Endothelial cell of umbilical vein (primary cell): ENCODE data around the gene TRMO. TPM values are rescaled to one million over a fixed set of nuclear protein-coding genes. Genes with fewer than 3 reads are reported as not detected.

Experiments
- BruUV-seq: library from RNA; stranded (reverse); fragments of 400-500 nt; replicated peaks from 2 replicates; lab custom pipeline; 2021; lab: Mats Ljungman, UMichigan
- CTCF ChIA-PET: fragments of 300-600, 350-600 bp; sonication (Branson Sonifier 250); formaldehyde crosslinking; loops from one replicate; lab custom pipeline; 2021; ENCODE audit warnings: antibody characterized with exemption, inconsistent platforms; lab: Charles Lee
- POLR2A ChIA-PET: fragments of 300-600, 350-600 bp; sonication (Branson Sonifier 250); formaldehyde crosslinking; loops from one replicate; lab custom pipeline; 2021; ENCODE audit warnings: antibody characterized with exemption, inconsistent platforms; lab: Charles Lee
- DNase-seq: peaks from one replicate; pipeline ENCODE4 v3.0.0-alpha.2; 2011; ENCODE audit warnings: low read depth, low spot score
- FAIRE-seq: peaks from 2 replicates; lab custom pipeline; 2011; peaks lifted over from hg19 to GRCh38; lab: Jason Lieb, UNC
- H2AFZ ChIP-seq: 2 replicates; pipeline ENCODE4 v1.6.0; 2012; ENCODE audit warnings: low read depth, low read length, control low read depth, inconsistent platforms
- H3K27ac ChIP-seq: 2 replicates; pipeline ENCODE4 v1.5.1; 2011; ENCODE audit warnings: low read depth, mild to moderate bottlenecking, control low read depth, low read length, moderate library complexity; ENCODE audit not compliant: insufficient read depth
- H3K27me3 ChIP-seq, 2 experiments: 2 replicates each; pipeline versions ENCODE4 v1.6.0 to v1.6.1; 2011; ENCODE audit warnings: low read length in 2 of 2, mixed read lengths in 1 of 2; ENCODE audit not compliant: control insufficient read depth in 2 of 2, insufficient read depth in 2 of 2
- H3K36me3 ChIP-seq, 2 experiments: 2 replicates in 1 of 2; 3 replicates in 1 of 2; pipeline ENCODE4 v1.5.1; 2011; ENCODE audit warnings: low read length in 2 of 2, mild to moderate bottlenecking in 1 of 2, moderate library complexity in 1 of 2; ENCODE audit not compliant: control insufficient read depth in 2 of 2, insufficient read depth in 2 of 2; ENCODE audit errors: extremely low read depth in 1 of 2
- H3K4me1 ChIP-seq: 3 replicates; pipeline ENCODE4 v1.5.1; 2011; ENCODE audit warnings: mild to moderate bottlenecking, low read length; ENCODE audit not compliant: control insufficient read depth, insufficient read depth; ENCODE audit errors: extremely low read depth
- H3K4me2 ChIP-seq: 2 replicates; pipeline ENCODE4 v1.6.1; 2011; ENCODE audit warnings: low read length, control low read depth, mixed read lengths; ENCODE audit not compliant: insufficient read depth
- H3K4me3 ChIP-seq, 3 experiments: fragments of 200-600 bp in 1 of 3; sonication (generic), shearing (Covaris generic) in 1 of 3; replicated peaks in 1 of 3; 2 replicates each; pipeline ENCODE4 v1.5.1; 2011 to 2016; ENCODE audit warnings: control low read depth in 3 of 3, low read length in 3 of 3, mild to moderate bottlenecking in 2 of 3, inconsistent platforms in 1 of 3, low read depth in 1 of 3, moderate library complexity in 1 of 3; ENCODE audit not compliant: insufficient read depth in 1 of 3
- H3K79me2 ChIP-seq: 2 replicates; pipeline ENCODE4 v1.6.0; 2012; ENCODE audit warnings: low read length, inconsistent platforms; ENCODE audit not compliant: control insufficient read depth, insufficient read depth
- H3K9ac ChIP-seq: replicated peaks from 2 replicates; pipeline ENCODE3; 2011; ENCODE audit warnings: low read length, control low read depth; ENCODE audit not compliant: insufficient read depth; ENCODE audit errors: extremely low read depth
- H3K9me1 ChIP-seq: replicated peaks from 3 replicates; pipeline ENCODE4 v1.6.0; 2011; ENCODE audit warnings: mild to moderate bottlenecking, low read length; ENCODE audit not compliant: control insufficient read depth, insufficient read depth; ENCODE audit errors: extremely low read depth
- H3K9me3 ChIP-seq: replicated peaks from 2 replicates; pipeline ENCODE4 v1.5.1; 2012; ENCODE audit warnings: low read length, inconsistent platforms; ENCODE audit not compliant: control insufficient read depth, insufficient read depth
- H4K20me1 ChIP-seq: replicated peaks from 2 replicates; pipeline ENCODE3; 2011; ENCODE audit warnings: mild to moderate bottlenecking, low read length; ENCODE audit not compliant: control insufficient read depth, insufficient read depth; ENCODE audit errors: extremely low read depth
- EZH2 ChIP-seq: IDR thresholded peaks from 2 replicates; pipeline ENCODE4 v1.6.1; 2012; ENCODE audit warnings: borderline replicate concordance, low read depth, mild to moderate bottlenecking, moderate library complexity, low read length, inconsistent platforms; ENCODE audit not compliant: severe bottlenecking
- FOS ChIP-seq: IDR thresholded peaks from 2 replicates; pipeline ENCODE4 v1.6.1; 2011; ENCODE audit warnings: mild to moderate bottlenecking, low read length, moderate library complexity, borderline replicate concordance; ENCODE audit not compliant: insufficient read depth
- GATA2 ChIP-seq: IDR thresholded peaks from 2 replicates; pipeline ENCODE4 v1.7.0; 2011; ENCODE audit warnings: low read depth, mild to moderate bottlenecking, moderate library complexity, mixed read lengths, low read length; ENCODE audit not compliant: insufficient read length, insufficient read depth
- JUN ChIP-seq: IDR thresholded peaks from 2 replicates; pipeline ENCODE4 v1.6.1; 2011; ENCODE audit warnings: borderline replicate concordance, low read depth; ENCODE audit not compliant: insufficient read length, insufficient read depth
- MYC ChIP-seq: IDR thresholded peaks from one replicate; pipeline ENCODE4 v1.6.1; 2011; ENCODE audit warnings: mild to moderate bottlenecking, low read depth, low read length
- POLR2A ChIP-seq: IDR thresholded peaks from 2 replicates; pipeline ENCODE4 v1.6.1; 2012; ENCODE audit warnings: low read depth, mild to moderate bottlenecking, control low read depth, low read length
- POLR2AphosphoS5 ChIP-seq: IDR thresholded peaks from 2 replicates; pipeline ENCODE4 v1.6.1; 2012; ENCODE audit warnings: low read depth, mild to moderate bottlenecking, control low read depth, low read length, moderate library complexity; ENCODE audit not compliant: insufficient read depth
- dilution Hi-C: fragments of 300-500 bp; cut with MboI; formaldehyde crosslinking; loops from one replicate; pipeline ENCODE4 v1.15.0; 2019; ENCODE audit warnings: low sequenced_read_pairs; ENCODE audit not compliant: extremely low pct_ligation_motif_present
- intact Hi-C: fragments of 100-400 bp; cut with micrococcal nuclease; formaldehyde crosslinking; loops from one replicate; pipeline ENCODE4 v1.10.0; 2022
- polyA plus RNA-seq, 4 experiments: library from polyadenylated mRNA; depleted of rRNA in 3 of 4; stranded (reverse) in 3 of 4; unstranded in 1 of 4; fragments of >200 nt; gene quantifications; 2 replicates each; pipeline versions ENCODE4 v1.2.1 to v1.2.3, GENCODE V29; 2011 to 2012; ENCODE audit warnings: missing spikeins in 1 of 4
- total RNA-seq: library from RNA; stranded (reverse); gene quantifications from 2 replicates; pipeline ENCODE4 v1.2.3, GENCODE V29; 2021
- TF ChIP-seq, protein P1 (sequence below): IDR thresholded peaks from 2 replicates; pipeline ENCODE4 v1.6.1; 2011; ENCODE audit not compliant: insufficient read depth, insufficient read length
- TF ChIP-seq, protein P2 (sequence below), 2 donors: IDR thresholded peaks; 1 replicate in 1 of 2; 2 replicates in 1 of 2; pipeline ENCODE4 v1.5.1; 2011; ENCODE audit warnings: low read length in 2 of 2, mild to moderate bottlenecking in 2 of 2, moderate library complexity in 2 of 2, control low read depth in 1 of 2, inconsistent platforms in 1 of 2, low read depth in 1 of 2; ENCODE audit not compliant: insufficient read depth in 1 of 2; ENCODE audit errors: extremely low read depth in 1 of 2

Gene TRMO
- total and polyA plus RNA-seq, 2 donors (not counting 3 experiments of a cell fraction or from before 2014, with no cell fraction given): 10.1 to 11.9 TPM

DNA sequence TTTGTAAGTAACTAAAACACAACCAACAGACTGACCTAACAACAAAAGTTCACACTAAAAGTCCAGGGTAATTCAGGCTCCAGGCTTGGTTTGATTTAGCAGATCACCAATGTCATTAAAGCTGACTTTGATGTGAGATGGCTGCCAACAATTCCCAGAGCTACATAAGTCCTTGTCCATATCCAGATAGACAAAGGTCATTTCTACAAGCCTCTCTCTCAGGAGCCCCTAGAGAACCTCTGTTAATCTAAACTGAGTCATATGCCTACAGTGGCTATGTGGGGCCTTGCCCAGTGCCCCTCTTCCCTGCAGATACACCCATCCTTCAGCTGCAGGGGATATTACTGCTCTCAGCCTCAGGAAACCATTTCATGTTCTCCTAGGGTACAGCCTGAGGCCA is 42.6 kb upstream of the TRMO start:
- no peak overlapping the region for H3K4me2 ChIP-seq
- POLR2A ChIA-PET: no interaction called here
- no peaks in the 10 kb centered on the region for H3K36me3 ChIP-seq
- CTCF ChIA-PET: interaction anchor here (1.0 kb wide), 1 partner anchor 10 kb away, joined by 3 read pairs; no protein-coding TSS in a partner anchor
- no peak overlapping the region for H3K9ac ChIP-seq
- intact Hi-C loops (no loop called here), dilution Hi-C loops (no loop called here)
- H3K4me1 ChIP-seq: no peaks in the 10 kb centered on the region
- H3K27ac ChIP-seq: no peak overlapping the region
- BruUV-seq: no TSS peak
- H3K79me2 ChIP-seq: no peaks in the 10 kb centered on the region
- no peak overlapping the region for H2AFZ ChIP-seq
- no peaks in the 10 kb centered on the region for H4K20me1 ChIP-seq
- DNase-seq: no peak
- H3K27me3 ChIP-seq: peaks cover 15 to 22% of the 10 kb centered on the region in 2 experiments
- no peaks in the 10 kb centered on the region for H3K9me1 ChIP-seq
- TF ChIP-seq POLR2A (no peak), FOS (no peak), GATA2 (no peak), MYC (no peak), EZH2 (no peak), POLR2AphosphoS5 (no peak), JUN (no peak)
- TF ChIP-seq, protein P1, sequence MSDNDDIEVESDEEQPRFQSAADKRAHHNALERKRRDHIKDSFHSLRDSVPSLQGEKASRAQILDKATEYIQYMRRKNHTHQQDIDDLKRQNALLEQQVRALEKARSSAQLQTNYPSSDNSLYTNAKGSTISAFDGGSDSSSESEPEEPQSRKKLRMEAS: no peak
- TF ChIP-seq, protein P2, sequence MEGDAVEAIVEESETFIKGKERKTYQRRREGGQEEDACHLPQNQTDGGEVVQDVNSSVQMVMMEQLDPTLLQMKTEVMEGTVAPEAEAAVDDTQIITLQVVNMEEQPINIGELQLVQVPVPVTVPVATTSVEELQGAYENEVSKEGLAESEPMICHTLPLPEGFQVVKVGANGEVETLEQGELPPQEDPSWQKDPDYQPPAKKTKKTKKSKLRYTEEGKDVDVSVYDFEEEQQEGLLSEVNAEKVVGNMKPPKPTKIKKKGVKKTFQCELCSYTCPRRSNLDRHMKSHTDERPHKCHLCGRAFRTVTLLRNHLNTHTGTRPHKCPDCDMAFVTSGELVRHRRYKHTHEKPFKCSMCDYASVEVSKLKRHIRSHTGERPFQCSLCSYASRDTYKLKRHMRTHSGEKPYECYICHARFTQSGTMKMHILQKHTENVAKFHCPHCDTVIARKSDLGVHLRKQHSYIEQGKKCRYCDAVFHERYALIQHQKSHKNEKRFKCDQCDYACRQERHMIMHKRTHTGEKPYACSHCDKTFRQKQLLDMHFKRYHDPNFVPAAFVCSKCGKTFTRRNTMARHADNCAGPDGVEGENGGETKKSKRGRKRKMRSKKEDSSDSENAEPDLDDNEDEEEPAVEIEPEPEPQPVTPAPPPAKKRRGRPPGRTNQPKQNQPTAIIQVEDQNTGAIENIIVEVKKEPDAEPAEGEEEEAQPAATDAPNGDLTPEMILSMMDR (IDR thresholded peaks at IDR 0.05; ENCODE audit: extremely low read depth in 1 of 2, insufficient read depth in 1 of 2, low read depth in 1 of 2, low read length in 2 of 2): no peak
- FAIRE-seq: no peak
- no peak overlapping the region for H3K4me3 ChIP-seq
- no peaks in the 10 kb centered on the region for H3K9me3 ChIP-seq
